A549 (cell line): ENCODE data around the gene ABCA13. TPM values are rescaled to one million over a fixed set of nuclear protein-coding genes. Genes with fewer than 3 reads are reported as not detected.

ENCODE experiments used
- ATAC-seq, 2 experiments: fragments of 200-7000 bp in 1 of 2; fragments of >200 bp in 1 of 2; cut with Nextera tagmentation in 1 of 2; cut with Tn5 transposase in 1 of 2; 3 replicates each; pipeline versions ENCODE4 v1.8.0 to v1.9.1; 2018 to 2020; ENCODE audit warnings: mild to moderate bottlenecking in 1 of 2, moderate library complexity in 1 of 2
- CTCF ChIA-PET: fragments of 300-600 bp; sonication (Branson Sonifier 250); formaldehyde crosslinking; extraction: SDS; loops from one replicate; lab custom pipeline; 2021; ENCODE audit warnings: antibody characterized with exemption, inconsistent platforms; lab: Yijun Ruan, JAX
- POLR2A ChIA-PET: fragments of 350-600 bp; formaldehyde crosslinking; extraction: SDS; loops from one replicate; lab custom pipeline; 2021; ENCODE audit warnings: antibody characterized with exemption, inconsistent platforms; lab: Yijun Ruan, JAX
- DNase-seq, 2 experiments: peaks; one replicate each; pipeline versions ENCODE4 v3.0.0 to v3.0.0-alpha.2; 2011 to 2016; ENCODE audit warnings: low read depth in 1 of 2, low spot score in 1 of 2
- FAIRE-seq: peaks from 2 replicates; lab custom pipeline; 2011; peaks lifted over from hg19 to GRCh38; lab: Jason Lieb, UNC
- H3K27ac ChIP-seq, 2 experiments: fragments of >200 bp; sonication (Bioruptor Twin); formaldehyde crosslinking; 3 replicates each; pipeline ENCODE4 v1.5.1; 2016 to 2017
- H3K4me1 ChIP-seq: fragments of >200 bp; sonication (Bioruptor Twin); formaldehyde crosslinking; 3 replicates; pipeline ENCODE4 v1.6.1; 2016
- H3K4me2 ChIP-seq: fragments of >200 bp; sonication (Bioruptor Twin); formaldehyde crosslinking; 3 replicates; pipeline ENCODE4 v1.6.1; 2016
- H3K4me3 ChIP-seq: fragments of >200 bp; sonication (Bioruptor Twin); formaldehyde crosslinking; 3 replicates; pipeline ENCODE4 v1.5.1; 2016
- H3K9me3 ChIP-seq: fragments of >200 bp; sonication (Bioruptor Twin); formaldehyde crosslinking; 3 replicates; pipeline ENCODE4 v1.6.1; 2016
- ATOH8 ChIP-seq: fragments of 250-450 bp; sonication (Bioruptor Pico); IDR thresholded peaks from 2 replicates; pipeline ENCODE4 v1.5.0; 2020; ENCODE audit warnings: low read depth, mild to moderate bottlenecking, moderate library complexity
- BHLHE40 ChIP-seq: IDR thresholded peaks from 2 replicates; pipeline ENCODE4 v1.6.1; 2012; ENCODE audit warnings: low read depth, low read length, inconsistent platforms
- CEBPB ChIP-seq, 2 experiments: fragments of >200 bp in 1 of 2; sonication (Bioruptor Twin) in 1 of 2; formaldehyde crosslinking in 1 of 2; IDR thresholded peaks; 2 replicates each; pipeline ENCODE4 v1.6.1; 2012 to 2016
- CTCF ChIP-seq: fragments of >200 bp; sonication (Bioruptor Twin); formaldehyde crosslinking; IDR thresholded peaks from 3 replicates; pipeline ENCODE4 v1.5.1; 2016
- ESRRA ChIP-seq: fragments of 150-350 bp; IDR thresholded peaks from 2 replicates; pipeline ENCODE4 v1.6.1; 2014; ENCODE audit warnings: mild to moderate bottlenecking, low read length, borderline replicate concordance
- FOXS1 ChIP-seq: fragments of 250-450 bp; sonication (Bioruptor Pico); IDR thresholded peaks from 2 replicates; pipeline ENCODE4 v1.5.0; 2020; ENCODE audit warnings: mild to moderate bottlenecking, moderate library complexity
- HDAC2 ChIP-seq: fragments of 200-600 bp; sonication (generic); IDR thresholded peaks from 2 replicates; pipeline ENCODE4 v1.6.1; 2016
- HMGXB4 ChIP-seq: fragments of 250-450 bp; sonication (Bioruptor Pico); IDR thresholded peaks from 2 replicates; pipeline ENCODE4 v1.5.0; 2021; ENCODE audit warnings: mild to moderate bottlenecking, moderate library complexity, borderline replicate concordance
- JUNB ChIP-seq: fragments of >200 bp; sonication (Bioruptor Twin); formaldehyde crosslinking; IDR thresholded peaks from 2 replicates; pipeline ENCODE4 v1.6.1; 2016
- KDM5A ChIP-seq: fragments of 200-600 bp; sonication (generic); IDR thresholded peaks from 2 replicates; pipeline ENCODE4 v1.6.1; 2016; ENCODE audit warnings: antibody characterized with exemption, mild to moderate bottlenecking
- MYC ChIP-seq: IDR thresholded peaks from 2 replicates; pipeline ENCODE4 v1.6.1; 2012; ENCODE audit warnings: mild to moderate bottlenecking, inconsistent platforms, low read length, improper control_type of control experiment, borderline replicate concordance
- NFE2L2 ChIP-seq: fragments of 150-350 bp; conservative IDR thresholded peaks from 2 replicates; pipeline ENCODE4 v1.6.1; 2014; ENCODE audit warnings: low read length
- NR3C1 ChIP-seq: fragments of >200 bp; sonication (Bioruptor Twin); formaldehyde crosslinking; IDR thresholded peaks from 3 replicates; pipeline ENCODE4 v1.6.1; 2017
- POLR2A ChIP-seq: IDR thresholded peaks from 2 replicates; pipeline ENCODE4 v1.6.1; 2012; ENCODE audit warnings: mild to moderate bottlenecking, low read length
- RAD21 ChIP-seq, 2 experiments: fragments of >200 bp in 1 of 2; sonication (Bioruptor Twin) in 1 of 2; formaldehyde crosslinking in 1 of 2; IDR thresholded peaks in 1 of 2; conservative IDR thresholded peaks in 1 of 2; 2 replicates in 1 of 2; 3 replicates in 1 of 2; pipeline ENCODE4 v1.6.1; 2012 to 2018; ENCODE audit warnings: inconsistent platforms in 1 of 2
- RFX5 ChIP-seq: fragments of 450-650 bp; IDR thresholded peaks from 2 replicates; pipeline ENCODE4 v1.7.1; 2014; ENCODE audit warnings: antibody characterized with exemption, mild to moderate bottlenecking, moderate library complexity
- RNF2 ChIP-seq: fragments of 200-600 bp; sonication (generic); IDR thresholded peaks from 2 replicates; pipeline ENCODE4 v1.6.1; 2016; ENCODE audit warnings: low read depth, mild to moderate bottlenecking, antibody characterized with exemption, moderate library complexity, borderline replicate concordance
- SREBF2 ChIP-seq: fragments of 450-650 bp; IDR thresholded peaks from 2 replicates; pipeline ENCODE4 v1.6.1; 2014; ENCODE audit warnings: mild to moderate bottlenecking, moderate library complexity
- ZNF302 ChIP-seq: fragments of 250-450 bp; sonication (Bioruptor Pico); IDR thresholded peaks from 2 replicates; pipeline ENCODE4 v1.9.0; 2021; ENCODE audit warnings: inconsistent platforms, mild to moderate bottlenecking, moderate library complexity
- ZSCAN20 ChIP-seq: fragments of 250-450 bp; sonication (Bioruptor Pico); IDR thresholded peaks from 2 replicates; pipeline ENCODE4 v1.8.0; 2022; ENCODE audit warnings: mild to moderate bottlenecking, moderate library complexity
- WGBS: methylation state at CpG from one replicate; pipeline ENCODE4 v1.1.6; 2017; ENCODE audit errors: missing lambda C conversion rate; 5-methylcytosine and 5-hydroxymethylcytosine counted together
- polyA plus RNA-seq, 4 experiments: library from polyadenylated mRNA; depleted of rRNA in 3 of 4; stranded (reverse); fragments of >200 nt; fragmentation: RNase III in 1 of 4; extraction: RNeasy Plus Mini Kit Qiagen cat#74134 plus additional on column Dnase treatment in 1 of 4; gene quantifications; 2 replicates in 3 of 4; 3 replicates in 1 of 4; pipeline ENCODE4 v1.2.3, GENCODE V29; 2011 to 2017
- TF ChIP-seq, protein P1 (sequence below): fragments of >200 bp; sonication (Bioruptor Twin); formaldehyde crosslinking; IDR thresholded peaks from 3 replicates; pipeline ENCODE4 v1.6.1; 2016
- TF ChIP-seq, protein P2 (sequence below): fragments of 450-650 bp; IDR thresholded peaks from 2 replicates; pipeline ENCODE4 v1.6.1; 2014; ENCODE audit warnings: antibody characterized with exemption
- TF ChIP-seq, protein P3 (sequence below): fragments of 150-350 bp; IDR thresholded peaks from 2 replicates; pipeline ENCODE4 v1.6.1; 2014; ENCODE audit warnings: low read depth, mild to moderate bottlenecking, low read length

The ABCA13 gene
- polyA plus RNA-seq, 2 of the 4 experiments (the other 2 are of a cell fraction), result 0.01 TPM; not detected in 1

DNA sequence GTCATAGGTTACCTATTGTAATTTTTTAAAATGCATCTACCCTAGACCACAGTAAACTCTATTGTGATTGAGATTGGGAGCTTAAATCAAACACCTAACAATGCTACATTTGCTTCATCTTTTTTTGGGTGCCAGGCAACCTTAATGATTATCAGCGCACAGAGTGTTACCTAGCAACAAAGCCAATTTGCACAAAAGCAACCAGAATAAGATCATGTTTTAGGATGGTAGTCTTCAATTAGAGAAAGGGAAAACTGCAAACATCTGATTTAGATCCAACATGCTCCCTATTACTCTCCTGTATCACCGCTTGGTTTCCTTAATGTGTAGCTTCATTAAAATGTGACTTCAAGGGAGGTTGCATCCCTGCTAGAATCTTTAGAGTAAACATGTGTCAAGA is 226.9 kb downstream of the ABCA13 start:
- 58% methylated on average over 2 of the region's 2 CpGs for WGBS
- H3K4me3 ChIP-seq, result no peak overlapping the region

DNA sequence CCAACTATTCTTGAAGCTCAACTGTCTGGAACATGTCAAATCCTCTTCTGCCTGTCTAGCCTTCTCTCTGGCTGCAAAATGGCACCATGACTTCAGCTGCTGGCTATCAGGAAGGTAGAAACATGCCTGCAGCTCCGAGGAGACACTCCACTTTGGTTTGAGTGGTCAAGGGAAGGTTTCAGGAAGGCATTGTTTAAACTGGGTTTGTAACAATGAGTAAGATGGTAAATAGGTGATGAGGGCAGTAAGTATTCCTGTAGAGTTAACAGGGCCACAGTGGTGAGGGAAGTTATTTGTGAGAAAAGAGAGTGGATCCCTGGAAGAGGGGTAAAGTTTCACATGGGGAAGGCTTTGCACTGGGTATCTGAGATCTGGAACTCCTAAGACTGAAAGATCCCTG is 231.5 kb downstream of the ABCA13 start:
- FAIRE-seq (no peak), DNase-seq (no peak), ATAC-seq (no peak)
- POLR2A ChIA-PET, result no interaction called here
- TF ChIP-seq CEBPB (IDR thresholded peaks at IDR 0.05) (no peak), BHLHE40 (no peak), NFE2L2 (no peak), NR3C1 (no peak), MYC (no peak)
- Histone ChIP-seq H3K27ac (no peak overlapping the region), H3K4me2 (no peak overlapping the region), H3K9me3 (no peaks in the 10 kb centered on the region), H3K4me3 (no peak overlapping the region), H3K4me1 (no peaks in the 10 kb centered on the region)
- 0% methylated on average over 1 of the region's 1 CpG for WGBS
- CTCF ChIA-PET, result no interaction called here

More for the DNA sequence above, 226.9 kb downstream of the ABCA13 start:
- FAIRE-seq, result no peak
- ATAC-seq, result no peak
- no peaks in the 10 kb centered on the region for H3K4me1 ChIP-seq
- H3K9me3 ChIP-seq, result no peaks in the 10 kb centered on the region
- no peak for TF ChIP-seq SREBF2
- TF ChIP-seq, protein P1, sequence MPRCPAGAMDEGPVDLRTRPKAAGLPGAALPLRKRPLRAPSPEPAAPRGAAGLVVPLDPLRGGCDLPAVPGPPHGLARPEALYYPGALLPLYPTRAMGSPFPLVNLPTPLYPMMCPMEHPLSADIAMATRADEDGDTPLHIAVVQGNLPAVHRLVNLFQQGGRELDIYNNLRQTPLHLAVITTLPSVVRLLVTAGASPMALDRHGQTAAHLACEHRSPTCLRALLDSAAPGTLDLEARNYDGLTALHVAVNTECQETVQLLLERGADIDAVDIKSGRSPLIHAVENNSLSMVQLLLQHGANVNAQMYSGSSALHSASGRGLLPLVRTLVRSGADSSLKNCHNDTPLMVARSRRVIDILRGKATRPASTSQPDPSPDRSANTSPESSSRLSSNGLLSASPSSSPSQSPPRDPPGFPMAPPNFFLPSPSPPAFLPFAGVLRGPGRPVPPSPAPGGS, result no peak
- no peak for TF ChIP-seq NR3C1
- TF ChIP-seq, protein P2, sequence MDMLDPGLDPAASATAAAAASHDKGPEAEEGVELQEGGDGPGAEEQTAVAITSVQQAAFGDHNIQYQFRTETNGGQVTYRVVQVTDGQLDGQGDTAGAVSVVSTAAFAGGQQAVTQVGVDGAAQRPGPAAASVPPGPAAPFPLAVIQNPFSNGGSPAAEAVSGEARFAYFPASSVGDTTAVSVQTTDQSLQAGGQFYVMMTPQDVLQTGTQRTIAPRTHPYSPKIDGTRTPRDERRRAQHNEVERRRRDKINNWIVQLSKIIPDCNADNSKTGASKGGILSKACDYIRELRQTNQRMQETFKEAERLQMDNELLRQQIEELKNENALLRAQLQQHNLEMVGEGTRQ, result no peak
- no peak for TF ChIP-seq JUNB
- TF ChIP-seq ZNF302 (CRISPR knock-in tag), result no peak
- no peak for TF ChIP-seq CTCF
- no peak for TF ChIP-seq RAD21 (conservative IDR thresholded peaks at IDR 0.05 in 1 of 2, IDR thresholded peaks at IDR 0.05 in 1 of 2)
- no peak for TF ChIP-seq NFE2L2
- TF ChIP-seq ZSCAN20, result no peak
- TF ChIP-seq BHLHE40, result no peak
- CTCF ChIA-PET, result no interaction called here
- no peak for DNase-seq
- H3K27ac ChIP-seq, result no peak overlapping the region
- POLR2A ChIA-PET, result no interaction called here
- no peak overlapping the region for H3K4me2 ChIP-seq

- no peak for DNase-seq
- H3K4me1 ChIP-seq, result no peaks in the 10 kb centered on the region
- 9% methylated on average over 4 of the region's 4 CpGs for WGBS
- H3K9me3 ChIP-seq, result no peaks in the 10 kb centered on the region
- ATAC-seq, result no peak
- CTCF ChIA-PET, result no interaction called here
- POLR2A ChIA-PET, result no interaction called here
- H3K4me3 ChIP-seq, result no peak overlapping the region
- no peak overlapping the region for H3K4me2 ChIP-seq
- FAIRE-seq, result no peak
- H3K27ac ChIP-seq, result no peak overlapping the region
- TF ChIP-seq POLR2A, result no peak
- TF ChIP-seq SREBF2, result no peak
- TF ChIP-seq FOXS1 (CRISPR knock-in tag), result no peak
- no peak for TF ChIP-seq ESRRA
- TF ChIP-seq, protein P3, sequence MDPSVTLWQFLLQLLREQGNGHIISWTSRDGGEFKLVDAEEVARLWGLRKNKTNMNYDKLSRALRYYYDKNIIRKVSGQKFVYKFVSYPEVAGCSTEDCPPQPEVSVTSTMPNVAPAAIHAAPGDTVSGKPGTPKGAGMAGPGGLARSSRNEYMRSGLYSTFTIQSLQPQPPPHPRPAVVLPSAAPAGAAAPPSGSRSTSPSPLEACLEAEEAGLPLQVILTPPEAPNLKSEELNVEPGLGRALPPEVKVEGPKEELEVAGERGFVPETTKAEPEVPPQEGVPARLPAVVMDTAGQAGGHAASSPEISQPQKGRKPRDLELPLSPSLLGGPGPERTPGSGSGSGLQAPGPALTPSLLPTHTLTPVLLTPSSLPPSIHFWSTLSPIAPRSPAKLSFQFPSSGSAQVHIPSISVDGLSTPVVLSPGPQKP, result no peak
- TF ChIP-seq MYC, result no peak
- TF ChIP-seq NR3C1, result no peak
- TF ChIP-seq RFX5, result no peak
- TF ChIP-seq HMGXB4 (CRISPR knock-in tag), result no peak
- TF ChIP-seq RNF2, result no peak
- no peak for TF ChIP-seq KDM5A
- no peak for TF ChIP-seq ATOH8 (CRISPR knock-in tag)
- TF ChIP-seq JUNB, result no peak
- TF ChIP-seq CTCF, result no peak
- TF ChIP-seq RAD21 (conservative IDR thresholded peaks at IDR 0.05 in 1 of 2, IDR thresholded peaks at IDR 0.05 in 1 of 2), result no peak
- TF ChIP-seq HDAC2, result no peak
These were observed 237.5 kb downstream of the ABCA13 start for GRCh38 chr7:48408731-48409130.
